GM10266 (cell line): ENCODE data around the gene CRHBP.

Experiments used
- DNase-seq: peaks from one replicate; pipeline ENCODE4 v3.0.0; 2012; ENCODE audit errors: extremely low spot score
- TF ChIP-seq, protein P1 (sequence below): IDR thresholded peaks from 2 replicates; pipeline ENCODE4 v1.5.1; 2012; ENCODE audit warnings: mild to moderate bottlenecking, low read depth; ENCODE audit not compliant: control insufficient read depth, insufficient read depth; ENCODE audit errors: missing control alignments

Gene CRHBP

DNA sequence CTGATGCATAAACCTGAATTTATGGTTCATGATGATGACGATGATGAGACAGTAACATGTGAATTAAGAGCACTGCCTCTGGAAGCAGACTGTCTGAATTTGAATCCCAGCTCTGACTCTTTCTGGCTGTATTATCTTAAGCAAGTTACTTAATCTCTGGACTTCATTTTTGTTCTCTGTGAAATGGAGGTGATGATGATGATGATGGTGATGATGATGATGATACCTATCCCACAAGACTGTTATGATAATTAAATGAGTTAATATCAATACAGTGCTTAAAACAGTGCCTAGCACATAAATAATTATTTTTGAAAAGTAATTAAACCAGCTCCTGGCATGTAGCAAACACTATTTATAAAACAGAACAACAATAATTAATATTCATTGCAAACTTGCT lies 64.1 kb downstream of the CRHBP start:
- TF ChIP-seq, protein P1, sequence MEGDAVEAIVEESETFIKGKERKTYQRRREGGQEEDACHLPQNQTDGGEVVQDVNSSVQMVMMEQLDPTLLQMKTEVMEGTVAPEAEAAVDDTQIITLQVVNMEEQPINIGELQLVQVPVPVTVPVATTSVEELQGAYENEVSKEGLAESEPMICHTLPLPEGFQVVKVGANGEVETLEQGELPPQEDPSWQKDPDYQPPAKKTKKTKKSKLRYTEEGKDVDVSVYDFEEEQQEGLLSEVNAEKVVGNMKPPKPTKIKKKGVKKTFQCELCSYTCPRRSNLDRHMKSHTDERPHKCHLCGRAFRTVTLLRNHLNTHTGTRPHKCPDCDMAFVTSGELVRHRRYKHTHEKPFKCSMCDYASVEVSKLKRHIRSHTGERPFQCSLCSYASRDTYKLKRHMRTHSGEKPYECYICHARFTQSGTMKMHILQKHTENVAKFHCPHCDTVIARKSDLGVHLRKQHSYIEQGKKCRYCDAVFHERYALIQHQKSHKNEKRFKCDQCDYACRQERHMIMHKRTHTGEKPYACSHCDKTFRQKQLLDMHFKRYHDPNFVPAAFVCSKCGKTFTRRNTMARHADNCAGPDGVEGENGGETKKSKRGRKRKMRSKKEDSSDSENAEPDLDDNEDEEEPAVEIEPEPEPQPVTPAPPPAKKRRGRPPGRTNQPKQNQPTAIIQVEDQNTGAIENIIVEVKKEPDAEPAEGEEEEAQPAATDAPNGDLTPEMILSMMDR: no peak
- no peak for DNase-seq

DNA sequence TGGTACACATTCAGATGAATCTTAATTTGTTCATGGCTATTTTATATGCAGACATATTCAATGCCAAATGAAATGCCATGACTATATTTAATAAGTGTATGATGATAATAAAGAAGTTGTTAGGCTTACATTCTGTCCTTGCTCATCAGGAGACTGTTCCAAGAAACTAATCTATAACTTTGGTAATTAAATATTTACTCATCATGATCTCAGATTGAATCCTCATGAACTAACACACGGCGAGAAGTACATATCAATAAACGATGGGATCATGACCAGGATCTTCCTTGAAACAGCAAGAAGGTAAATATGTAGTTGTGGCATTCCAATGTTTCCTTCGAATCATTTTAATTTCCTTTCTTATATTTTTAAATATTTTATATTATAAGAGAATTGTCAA lies 64.8 kb downstream of the CRHBP start:
- no peak for DNase-seq
- TF ChIP-seq, protein P1: no peak
